Psoas muscle (tissue), 8 donors: Measurements from ENCODE around the gene RAB25. TPM values are rescaled to one million over a fixed set of nuclear protein-coding genes. Genes with fewer than 3 reads are reported as not detected.

Source experiments
- ATAC-seq, 4 donors: fragments of 200-7000 bp; cut with Tn5 transposase; one replicate each; pipeline ENCODE4 v1.9.1; 2020; ENCODE audit warnings: moderate library complexity in 3 of 4, mild to moderate bottlenecking in 2 of 4
- DNase-seq, 2 donors: peaks; one replicate each; pipeline ENCODE4 v3.0.0-alpha.2; 2020
- H3K27ac ChIP-seq: fragments of 200-600 bp; one replicate; pipeline ENCODE4 v1.8.0; 2022
- H3K27me3 ChIP-seq, 3 donors: fragments of 200-600 bp in 1 of 3; one replicate each; pipeline versions ENCODE4 v1.6.1 to v1.8.0; 2013 to 2022; ENCODE audit warnings: low read length in 2 of 3, mild to moderate bottlenecking in 2 of 3, moderate library complexity in 1 of 3; ENCODE audit not compliant: insufficient read depth in 3 of 3
- H3K36me3 ChIP-seq, 2 donors: fragments of 200-600 bp in 1 of 2; one replicate each; pipeline versions ENCODE4 v1.6.1 to v1.8.0; 2013 to 2022; ENCODE audit warnings: low read depth in 1 of 2, mild to moderate bottlenecking in 1 of 2, moderate library complexity in 1 of 2; ENCODE audit not compliant: insufficient read depth in 1 of 2
- H3K4me1 ChIP-seq: fragments of 200-600 bp; one replicate; pipeline ENCODE4 v1.8.0; 2022
- H3K4me3 ChIP-seq: fragments of 200-600 bp; one replicate; pipeline ENCODE4 v1.8.0; 2022; ENCODE audit warnings: mild to moderate bottlenecking
- H3K9me3 ChIP-seq: fragments of 200-600 bp; one replicate; pipeline ENCODE4 v1.8.0; 2022
- CTCF ChIP-seq: fragments of 200-600 bp; IDR thresholded peaks from one replicate; pipeline ENCODE4 v1.8.0; 2022; ENCODE audit warnings: antibody characterized with exemption
- WGBS, 3 donors: extraction: QIAGEN DNeasy Blood & Tissue Kit; methylation state at CpG; one replicate each; pipeline versions ENCODE4 v1.1.6 to v1.1.7; 2013; 5-methylcytosine and 5-hydroxymethylcytosine counted together
- intact Hi-C, 2 donors: fragments of 100-400 bp; cut with DNase I; formaldehyde crosslinking; loops; one replicate each; pipeline versions ENCODE4 v1.11.0 to v1.14.2; 2022
- polyA plus RNA-seq, 3 donors: library from polyadenylated mRNA; stranded (reverse); fragments of 200-250 nt; gene quantifications; one replicate each; pipeline ENCODE4 v1.2.3, GENCODE V29; 2013
- total RNA-seq, 4 donors: library from RNA; stranded (reverse); fragmentation: NEBNext Ultra II Directional in 2 of 4; extraction: Animal tissue kit (Norgen Biotek cat#: 25700) in 2 of 4; gene quantifications; one replicate each; pipeline versions ENCODE4 v1.2.1 to v1.2.4, GENCODE V29; 2021 to 2023
- donor health status: healthy with polysubstance abuse.
- donor health status: DM: no; HTN: no; CAD: no; lungs with moderate emphysema.
- donor health status: Bipolar disorder and iron deficiency.
- donor health status: healthy.
- donor health status: DM: yes; HTN: yes; CAD: no.
- donor health status: DM: no; HTN: no; CAD: no.
- donor health status: DM: no; HTN: no; CAD: no.
- donor health status: DM: yes; HTN: yes; CAD: no.

The RAB25 gene
- total and polyA plus RNA-seq, 7 donors, result 0.07 to 0.34 (median 0.13) TPM; not detected in 4

- intact Hi-C loops, result no loop called here
- H3K27me3 ChIP-seq, result no peaks in the 10 kb centered on the region
- ATAC-seq (peak; percentile 24 to 48 (median 28)), DNase-seq (no peak)
- H3K4me1 ChIP-seq, result peaks cover 61% of the 10 kb centered on the region
- H3K9me3 ChIP-seq, result no peaks in the 10 kb centered on the region
- H3K27ac ChIP-seq, result peak overlapping the region; percentile 98
- 29 to 71% (median 33%) methylated on average over 6 of the region's 6 CpGs for WGBS, 3 donors
- H3K4me3 ChIP-seq, result peak overlapping the region; percentile 71
- no peaks in the 10 kb centered on the region for H3K36me3 ChIP-seq
- TF ChIP-seq CTCF, result no peak
Observed at GRCh38 chr1:156108664-156109241, 47.8 kb downstream of the RAB25 start.

GRCh38 chr1:156110252-156110651 is 49.3 kb downstream of the RAB25 start:
- no peak overlapping the region for H3K4me3 ChIP-seq
- H3K27me3 ChIP-seq, result no peaks in the 10 kb centered on the region
- 80 to 91% (median 82%) methylated on average over 2 of the region's 2 CpGs for WGBS, 3 donors
- no peaks in the 10 kb centered on the region for H3K36me3 ChIP-seq
- TF ChIP-seq CTCF, result no peak
- intact Hi-C loops, result no loop called here
- H3K9me3 ChIP-seq, result no peaks in the 10 kb centered on the region
- H3K27ac ChIP-seq, result peak overlapping the region; percentile 7
- peaks cover 57% of the 10 kb centered on the region for H3K4me1 ChIP-seq
- no peak for DNase-seq
- no peak for ATAC-seq

- Histone ChIP-seq H3K4me3 (no peak overlapping the region), H3K36me3 (no peaks in the 10 kb centered on the region), H3K4me1 (peaks cover 47% of the 10 kb centered on the region), H3K27ac (no peak overlapping the region), H3K9me3 (no peaks in the 10 kb centered on the region), H3K27me3 (no peaks in the 10 kb centered on the region)
- DNase-seq, result no peak
- intact Hi-C loops, result no loop called here
- WGBS, 3 donors, result 62 to 93% (median 75%) methylated on average over 4 of the region's 4 CpGs
- no peak for ATAC-seq
- no peak for TF ChIP-seq CTCF
Observed at GRCh38 chr1:156111355-156111962, 50.5 kb downstream of the RAB25 start.

- intact Hi-C loops, result no loop called here
- H3K4me3 ChIP-seq, result no peak overlapping the region
- H3K27me3 ChIP-seq, result no peaks in the 10 kb centered on the region
- H3K9me3 ChIP-seq, result no peaks in the 10 kb centered on the region
- 38 to 55% (median 44%) methylated on average over 9 to 10 of the region's 10 CpGs for WGBS, 3 donors
- TF ChIP-seq CTCF, result no peak
- peak overlapping the region; percentile 99 for H3K27ac ChIP-seq
- ATAC-seq (no peak), DNase-seq (no peak)
- no peaks in the 10 kb centered on the region for H3K36me3 ChIP-seq
- H3K4me1 ChIP-seq, result peaks cover 53% of the 10 kb centered on the region
Observed at GRCh38 chr1:156112276-156113137, 51.5 kb downstream of the RAB25 start.
